ENCODE results near the gene NAP1L4.
A peak's percentile ranks its signal among the peaks of the same experiment; 100 is the strongest.

The NAP1L4 gene, protein sequence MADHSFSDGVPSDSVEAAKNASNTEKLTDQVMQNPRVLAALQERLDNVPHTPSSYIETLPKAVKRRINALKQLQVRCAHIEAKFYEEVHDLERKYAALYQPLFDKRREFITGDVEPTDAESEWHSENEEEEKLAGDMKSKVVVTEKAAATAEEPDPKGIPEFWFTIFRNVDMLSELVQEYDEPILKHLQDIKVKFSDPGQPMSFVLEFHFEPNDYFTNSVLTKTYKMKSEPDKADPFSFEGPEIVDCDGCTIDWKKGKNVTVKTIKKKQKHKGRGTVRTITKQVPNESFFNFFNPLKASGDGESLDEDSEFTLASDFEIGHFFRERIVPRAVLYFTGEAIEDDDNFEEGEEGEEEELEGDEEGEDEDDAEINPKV

DNA sequence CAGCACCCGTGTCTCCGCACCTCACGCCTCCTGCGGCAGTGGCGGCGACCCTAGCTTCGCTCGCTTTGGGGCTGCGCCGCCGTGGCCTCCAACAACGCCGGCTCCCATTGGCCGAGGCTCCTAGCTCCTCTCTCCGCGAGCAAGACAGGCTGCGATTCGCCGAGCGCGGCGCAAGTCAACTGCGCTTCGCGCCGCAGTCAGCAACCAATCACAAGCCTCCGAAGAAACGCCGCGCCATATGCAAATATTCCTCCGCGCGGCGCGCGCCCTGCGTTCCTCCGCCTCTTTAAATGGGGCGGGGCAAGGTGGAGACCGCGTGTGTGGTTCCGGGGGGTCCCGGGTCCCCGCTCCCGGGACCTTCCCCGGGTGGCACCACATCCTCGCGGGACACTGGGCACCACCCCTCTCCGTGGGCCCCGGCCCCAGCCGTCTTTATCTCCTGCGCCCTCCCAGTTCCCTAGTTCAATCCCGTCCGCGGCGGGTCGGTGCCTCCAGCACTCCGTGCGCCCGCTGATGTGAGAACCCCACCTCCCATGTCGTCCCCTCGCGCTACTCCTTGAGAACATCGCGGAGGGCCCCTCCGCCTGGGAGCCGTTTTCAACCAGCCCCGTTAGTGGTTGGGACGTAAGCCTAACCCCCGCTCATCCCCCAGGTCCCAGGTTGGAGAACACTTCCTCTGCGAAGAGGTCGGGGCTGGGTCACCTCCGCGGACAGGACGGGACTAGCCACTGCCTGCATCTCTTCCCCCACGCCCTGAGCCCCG is at the start of gene NAP1L4:
NAP1L4 (minus strand) TSS at position 96 of the 763 bp plus-strand sequence. CDS start 13,109 bp downstream, outside the sequence.
- peak; percentile 98 for DNase-seq

DNA sequence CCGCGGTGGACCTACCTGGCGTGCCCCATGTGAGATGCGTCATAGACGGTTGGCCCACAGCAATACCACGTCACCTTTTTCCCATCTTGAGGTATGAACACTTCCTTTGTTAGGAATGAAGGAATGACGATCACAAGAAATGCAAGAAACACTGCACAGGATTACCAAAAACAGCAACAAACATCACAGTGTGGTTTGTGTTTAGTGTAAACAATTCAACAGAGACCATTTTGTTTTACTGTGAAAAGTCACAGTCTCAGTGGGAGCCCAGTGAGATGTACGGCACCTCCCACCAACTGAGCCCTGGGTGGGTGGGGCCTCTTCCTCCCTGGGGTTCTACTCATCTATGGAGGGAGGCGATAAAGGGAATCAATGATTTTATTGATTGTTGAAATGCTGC is 48.8 kb upstream of the NAP1L4 start:
- no peak for DNase-seq

DNA sequence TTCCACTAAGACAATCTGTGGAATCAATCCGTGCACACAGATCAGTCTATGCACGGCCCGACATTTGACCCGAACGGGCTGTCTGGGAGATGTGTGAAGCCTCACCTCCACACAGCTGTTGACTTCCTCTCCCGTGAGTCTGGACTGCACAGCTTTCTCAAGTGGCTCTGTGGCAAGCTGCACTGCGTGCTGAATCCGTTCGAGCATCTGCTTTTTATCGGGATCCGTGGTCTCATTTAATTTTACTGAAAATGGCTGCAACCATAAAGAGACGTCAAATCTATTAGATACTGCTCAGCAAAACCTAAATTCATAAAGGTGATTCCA is 45.8 kb upstream of the NAP1L4 start:
- no peak for DNase-seq

DNA sequence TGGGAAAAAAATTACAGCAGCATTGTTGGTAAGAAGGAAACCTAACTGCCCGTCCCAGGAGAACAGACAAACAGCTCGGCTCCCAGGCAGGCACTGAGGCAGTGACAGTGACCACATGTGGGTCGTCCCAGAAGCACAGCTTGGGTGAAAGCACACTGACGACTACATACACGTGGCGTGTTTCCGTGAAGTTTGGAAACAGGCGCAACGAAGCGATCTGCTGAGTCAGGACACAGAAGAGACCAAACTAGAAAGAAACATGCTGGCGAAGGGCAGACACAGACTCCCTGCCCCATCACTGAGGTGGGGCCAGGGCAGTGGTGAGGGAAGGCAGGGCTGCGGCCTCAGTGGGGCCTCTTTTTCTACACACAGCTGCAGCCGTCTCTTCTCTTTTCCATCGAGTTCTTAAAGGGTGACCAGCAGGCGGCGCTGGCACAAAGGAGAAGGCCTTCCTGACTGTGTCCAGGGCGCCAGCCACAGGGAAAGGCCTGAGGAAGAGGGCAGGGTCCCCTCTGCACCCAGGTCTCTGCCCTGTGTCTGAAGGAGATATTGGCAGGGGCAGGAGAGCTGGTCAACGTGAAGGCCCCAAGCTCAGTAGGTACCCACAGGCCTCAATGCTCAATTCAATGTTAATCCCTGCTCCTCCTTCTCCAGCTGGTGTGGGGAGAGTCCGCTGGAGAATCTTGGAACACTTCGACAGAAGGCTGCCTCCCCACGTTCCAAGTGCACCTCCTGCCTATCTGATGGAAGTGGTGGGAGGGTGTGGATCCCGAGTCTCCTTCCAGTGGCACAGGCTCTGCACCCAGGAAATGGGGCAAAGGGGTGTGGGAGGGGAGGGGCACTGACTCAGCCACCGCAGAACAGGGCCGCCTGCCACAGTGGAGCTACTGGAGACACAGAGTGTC is 45.2 kb upstream of the NAP1L4 start:
- peak; percentile 74 for DNase-seq

DNA sequence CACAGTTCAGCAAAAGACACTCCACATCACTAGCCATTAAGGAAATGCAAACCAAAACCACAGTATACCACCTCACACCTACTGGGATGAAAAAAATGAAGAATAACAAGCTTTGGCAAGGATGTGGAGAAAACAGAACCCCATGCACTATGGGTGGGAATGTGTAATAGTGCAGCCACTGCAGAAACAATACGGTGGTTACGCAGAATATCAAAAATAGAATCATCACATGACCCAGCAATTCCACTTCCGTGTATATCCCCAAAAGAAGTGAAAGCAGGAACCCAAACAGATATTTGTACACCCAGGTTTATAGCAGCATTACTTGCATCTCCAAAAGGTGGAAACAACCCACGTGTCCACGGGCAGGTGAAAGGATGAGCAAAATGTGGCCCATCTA is 44.3 kb upstream of the NAP1L4 start:
- DNase-seq, result no peak

DNA sequence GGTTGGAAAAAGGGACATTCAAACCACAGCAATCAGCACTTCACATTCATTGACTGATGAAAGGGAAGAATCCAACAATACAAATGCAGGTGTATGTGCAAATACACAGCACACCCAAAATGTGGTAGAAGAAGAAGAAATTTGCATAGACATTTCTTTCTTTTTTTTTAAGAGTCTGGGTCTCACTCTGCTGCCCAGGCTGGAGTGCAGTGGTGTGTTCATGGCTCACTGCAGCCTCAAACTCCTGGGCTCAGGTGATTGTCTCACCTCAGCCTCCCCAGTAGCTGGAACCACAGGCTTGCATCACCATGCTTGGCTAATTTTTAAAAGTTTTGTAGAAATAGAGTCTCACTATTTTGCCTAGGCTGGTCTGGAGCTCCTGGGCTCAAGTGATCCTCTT is 43.2 kb upstream of the NAP1L4 start:
- no peak for DNase-seq

DNA sequence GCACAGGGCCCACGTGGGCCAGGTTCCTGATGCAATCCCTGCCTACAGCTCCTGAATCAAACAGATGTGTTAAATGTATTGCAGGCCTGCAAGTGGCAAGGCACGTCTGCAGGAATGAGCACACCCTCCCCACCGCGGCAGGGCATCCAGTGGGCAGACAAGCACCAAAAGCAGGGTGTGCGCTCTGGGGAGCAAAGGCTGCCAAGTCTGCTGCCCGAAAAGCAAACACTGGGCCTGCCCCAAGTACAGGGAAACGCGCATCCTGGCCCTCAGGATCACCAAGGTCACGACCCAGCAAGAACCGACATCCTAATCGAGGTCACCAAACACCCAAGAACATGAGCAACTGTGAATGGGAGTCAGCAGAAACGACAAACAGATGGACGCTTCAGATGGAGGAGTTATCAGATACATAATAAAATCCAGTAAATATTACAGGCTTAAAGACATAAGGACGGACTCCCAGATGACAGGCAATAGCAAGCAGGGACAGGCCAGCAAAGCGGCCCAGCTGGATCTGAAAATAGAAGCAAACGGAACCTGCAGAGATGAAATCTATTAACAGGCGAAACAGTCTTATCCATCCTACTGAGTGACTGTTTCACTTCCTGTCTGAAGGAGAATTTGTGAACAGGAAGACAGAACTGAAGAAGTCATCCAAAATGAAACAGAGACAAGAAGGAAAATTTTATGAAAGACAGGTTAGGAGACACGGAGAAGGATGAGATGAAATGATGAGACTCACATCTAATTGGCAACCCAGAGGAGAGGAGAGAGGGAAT is 38.4 kb upstream of the NAP1L4 start:
- no peak for DNase-seq

DNA sequence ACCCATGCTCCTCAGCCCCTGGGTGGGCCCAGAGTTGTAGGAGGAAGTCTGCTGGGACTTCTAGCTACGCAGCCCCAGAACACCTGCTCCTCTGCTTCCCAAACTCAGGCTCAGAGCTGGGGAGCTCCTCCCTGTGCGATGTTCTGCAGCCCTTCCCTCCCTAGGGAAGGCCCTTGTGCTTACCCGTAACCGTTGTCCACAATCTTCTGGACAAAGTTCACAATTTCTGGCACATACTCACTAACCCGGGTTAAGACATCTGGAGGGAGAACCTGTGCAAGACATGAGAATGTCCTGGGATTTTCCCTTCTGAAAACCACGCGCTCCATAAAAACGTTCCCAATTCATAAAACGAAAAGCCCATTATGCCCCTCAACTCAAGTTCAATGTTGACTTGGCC is 36.7 kb upstream of the NAP1L4 start:
- no peak for DNase-seq

DNA sequence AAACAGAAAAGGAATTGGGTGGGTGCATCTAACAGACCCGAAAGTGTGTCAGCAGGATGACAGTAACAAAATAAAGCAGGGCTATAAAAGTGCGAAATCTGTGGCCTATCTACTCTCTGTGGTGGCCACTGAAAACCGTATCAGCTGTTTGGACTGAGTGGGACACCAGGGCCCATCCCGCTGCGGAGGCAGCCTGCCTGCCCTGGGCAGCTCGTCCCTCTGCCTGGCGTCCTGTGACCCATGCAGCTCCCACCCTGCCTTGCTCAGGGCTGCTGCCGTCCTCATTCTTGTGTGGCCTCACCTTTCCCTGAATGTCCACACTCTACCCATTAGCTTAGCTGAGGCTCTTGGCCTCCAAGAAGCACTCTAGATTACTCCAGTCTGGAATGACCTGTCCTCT is 34.7 kb upstream of the NAP1L4 start:
- DNase-seq, result no peak

DNA sequence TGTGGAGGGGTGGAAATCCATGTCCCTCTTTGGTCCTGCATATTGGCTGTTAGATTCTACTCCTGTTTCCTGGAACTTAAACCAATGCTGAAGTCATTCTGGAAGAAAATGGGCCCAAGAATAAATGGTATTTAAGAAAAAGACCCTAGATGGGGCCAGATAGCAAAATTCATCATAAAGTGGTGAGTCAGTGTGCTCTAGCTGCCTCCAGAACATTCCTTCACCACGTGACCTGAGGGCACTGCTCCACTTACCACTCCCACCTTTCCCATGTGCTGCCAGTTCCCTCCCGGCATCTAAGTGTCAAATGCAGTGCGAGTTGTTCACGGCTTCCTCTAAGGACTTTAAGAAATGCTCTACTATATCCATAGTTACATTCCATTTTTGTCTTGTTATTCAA is 30.9 kb upstream of the NAP1L4 start:
- DNase-seq, result no peak

DNA sequence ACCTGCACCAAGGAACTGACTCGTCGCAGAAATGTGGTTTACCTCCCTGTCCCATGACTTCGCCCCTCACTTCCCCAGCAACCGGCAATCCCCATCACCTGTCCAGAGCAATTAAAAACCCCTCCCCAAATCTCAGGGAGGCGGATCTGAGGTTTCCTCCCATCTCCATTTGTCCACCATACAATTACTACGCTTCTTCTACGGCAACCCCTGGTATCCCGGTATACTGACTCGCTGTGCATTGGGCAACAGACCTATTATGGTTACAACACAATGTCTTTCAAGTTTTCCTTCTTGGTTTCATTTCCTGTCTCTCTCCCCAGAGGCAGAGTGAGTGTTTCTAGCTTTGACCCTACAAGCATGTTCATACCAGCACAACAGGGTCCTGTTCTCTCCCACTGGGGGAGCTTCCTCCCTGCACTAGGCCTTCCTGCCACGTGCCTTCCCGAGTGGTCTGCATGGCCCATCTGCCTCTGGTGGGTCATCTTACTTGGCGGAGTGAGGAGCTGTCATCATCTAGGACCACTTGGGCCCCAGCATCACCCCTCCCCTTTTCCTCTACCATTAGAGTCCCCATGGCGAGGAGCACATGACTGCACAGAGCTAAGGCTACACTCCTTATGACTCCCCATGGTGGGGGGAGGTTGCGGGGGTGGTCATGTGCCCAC is 30.3 kb upstream of the NAP1L4 start:
- DNase-seq, result no peak

DNA sequence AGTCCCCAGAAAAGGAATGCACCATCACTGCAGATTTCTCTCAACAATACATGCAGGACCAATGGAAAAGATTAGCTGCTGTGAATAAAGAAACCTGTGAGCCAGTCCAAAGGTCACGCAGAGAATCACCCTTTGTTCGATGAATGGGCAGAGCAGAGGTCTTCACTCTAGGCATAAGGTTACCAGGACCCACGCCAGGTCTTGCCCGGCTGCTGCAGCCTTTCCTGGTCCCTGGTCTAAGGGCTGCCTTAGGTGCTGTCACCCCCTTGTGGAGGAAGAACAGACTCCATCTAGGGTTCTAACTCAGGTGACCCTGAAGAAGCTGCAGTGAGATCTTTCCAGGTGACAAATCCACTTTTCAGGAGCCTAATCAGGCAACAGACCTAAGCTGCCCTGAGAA is 29.0 kb upstream of the NAP1L4 start:
- no peak for DNase-seq

DNA sequence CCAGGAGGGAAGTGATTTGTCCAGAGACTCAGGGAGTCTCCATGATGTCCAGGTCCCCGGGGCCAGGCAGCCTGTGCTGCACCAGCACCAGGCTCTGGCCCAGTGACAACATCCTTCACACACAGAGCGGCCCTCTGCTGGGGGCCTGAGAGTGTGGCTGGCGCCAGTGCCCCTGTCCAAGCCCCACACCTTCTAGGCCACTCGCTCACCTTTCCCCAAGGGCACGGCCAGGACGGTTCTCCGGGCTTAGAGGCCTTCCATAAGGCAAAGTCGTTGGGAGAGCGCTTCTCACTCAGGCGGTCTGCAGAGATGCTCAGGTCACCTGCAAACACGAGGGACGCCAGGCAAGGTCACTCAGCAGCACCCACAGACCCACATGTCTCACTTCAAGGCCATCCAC is 27.9 kb upstream of the NAP1L4 start:
- DNase-seq, result no peak

DNA sequence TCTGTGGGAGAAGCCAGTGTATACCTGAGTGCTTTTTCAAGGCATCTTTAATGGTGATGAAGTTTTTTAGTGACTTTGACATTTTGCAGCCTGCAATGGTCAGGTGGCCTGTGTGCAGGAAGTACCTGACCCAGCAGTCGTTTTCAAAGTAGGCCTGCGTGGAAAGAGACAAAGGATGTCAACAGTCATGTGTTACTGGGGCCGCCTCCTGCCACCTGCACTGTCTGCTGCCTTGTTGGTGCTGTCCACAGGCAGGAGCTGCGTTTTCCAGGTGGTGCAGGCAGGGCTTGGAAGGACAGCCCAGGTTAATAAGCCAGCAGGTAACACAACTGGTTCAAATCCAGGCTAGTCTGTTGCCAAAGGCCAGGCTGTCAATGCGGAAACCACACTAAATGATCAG is 26.5 kb upstream of the NAP1L4 start:
- no peak for DNase-seq

DNA sequence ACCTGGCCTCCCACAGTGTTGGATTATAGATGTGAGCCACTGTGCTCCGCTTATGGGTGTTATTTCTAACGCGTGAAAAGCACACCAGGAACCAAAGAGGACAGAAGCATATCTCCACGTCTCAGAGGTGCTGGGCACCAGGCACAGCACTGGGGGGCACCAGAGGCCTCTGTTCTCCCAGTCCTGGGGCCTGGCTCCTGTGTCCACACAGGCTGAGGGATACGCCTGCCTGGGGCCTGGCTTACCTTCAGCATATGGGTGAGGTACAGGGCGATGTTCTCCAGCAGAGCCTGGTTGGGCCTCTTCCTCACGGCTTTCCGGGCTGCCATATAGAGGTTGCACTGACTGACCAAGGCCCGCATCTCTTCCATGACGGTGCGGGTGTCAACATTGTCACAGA is 24.7 kb upstream of the NAP1L4 start:
- DNase-seq, result no peak

DNA sequence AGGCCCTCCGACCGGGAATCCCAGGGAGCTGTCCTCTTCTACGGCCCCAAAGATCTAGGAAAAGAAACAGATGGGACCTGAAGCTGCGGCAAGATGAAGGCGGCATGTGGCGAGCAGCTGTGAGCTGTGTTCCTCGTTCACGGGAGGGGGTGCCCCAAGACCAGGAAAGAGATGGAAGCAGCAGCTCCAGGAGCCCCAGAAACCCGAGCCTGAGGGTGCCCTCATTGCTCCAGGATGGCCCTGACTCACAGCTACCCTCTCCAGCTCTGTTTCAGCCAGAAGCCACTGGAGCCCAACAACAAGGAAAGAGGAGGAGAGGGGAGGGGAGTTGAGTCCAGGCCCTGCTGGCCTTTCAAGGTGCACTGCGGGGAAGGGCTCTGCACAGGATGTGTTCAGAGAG is 23.7 kb upstream of the NAP1L4 start:
- no peak for DNase-seq

DNA sequence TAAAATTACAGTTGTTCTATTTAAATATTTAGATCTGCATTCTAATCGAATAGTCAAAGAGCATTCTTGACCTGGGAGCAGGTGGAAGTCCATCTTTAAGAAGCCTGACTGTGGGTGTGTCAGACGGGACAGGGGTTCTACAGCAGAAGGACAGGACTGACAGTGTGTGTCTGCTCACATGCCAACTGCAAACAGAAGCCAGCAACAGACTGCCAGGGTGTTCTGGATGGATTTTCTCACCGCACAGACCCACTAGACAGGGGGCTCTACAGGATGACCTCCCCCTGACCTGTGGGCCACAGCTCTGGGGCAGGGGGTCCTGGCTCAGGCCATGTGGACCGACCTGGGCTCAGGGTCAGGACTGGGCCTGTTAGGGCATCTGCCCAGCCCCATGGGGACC is 22.8 kb upstream of the NAP1L4 start:
- no peak for DNase-seq

DNA sequence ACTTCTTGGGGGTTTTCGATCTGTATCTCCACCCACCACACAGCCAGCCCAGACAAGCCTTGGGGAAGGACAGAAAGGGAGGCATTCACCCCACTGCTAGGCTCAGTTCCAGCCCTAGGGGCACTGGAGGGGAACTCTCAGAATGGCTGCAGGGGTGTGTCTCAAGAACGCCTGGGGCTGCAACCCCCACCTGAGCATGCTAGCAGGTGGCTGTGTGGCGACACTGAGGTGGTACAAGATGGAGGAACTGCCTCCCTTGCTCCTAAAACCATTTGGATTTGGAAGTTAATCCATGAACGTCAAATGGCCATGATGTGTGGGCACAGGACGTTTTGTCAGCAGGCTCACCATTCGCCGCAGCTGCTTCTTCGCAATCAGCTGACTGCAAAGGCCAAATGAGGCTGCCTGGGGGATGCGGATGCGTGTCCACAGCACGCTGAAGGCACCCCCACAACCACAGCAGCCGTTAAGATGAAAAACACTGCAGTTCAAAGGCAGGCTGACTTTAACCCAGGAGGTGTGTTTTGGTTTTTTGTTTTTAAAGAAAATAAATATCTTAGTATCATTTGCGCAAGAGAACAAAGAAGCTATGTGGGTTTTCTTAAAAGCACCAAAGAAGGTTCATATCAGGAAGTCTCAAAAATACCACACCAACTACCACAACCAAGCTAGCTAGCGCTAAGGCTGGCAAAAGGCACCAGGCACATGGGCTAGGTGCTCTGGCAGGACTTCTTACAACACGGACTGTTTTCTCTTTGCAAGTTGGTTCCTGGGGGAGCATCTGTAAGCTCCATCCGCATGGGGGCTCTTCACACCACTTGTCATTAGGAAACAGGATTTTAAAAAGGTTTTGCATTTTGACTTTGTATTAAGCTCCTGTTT is 22.2 kb upstream of the NAP1L4 start:
- DNase-seq, result no peak

DNA sequence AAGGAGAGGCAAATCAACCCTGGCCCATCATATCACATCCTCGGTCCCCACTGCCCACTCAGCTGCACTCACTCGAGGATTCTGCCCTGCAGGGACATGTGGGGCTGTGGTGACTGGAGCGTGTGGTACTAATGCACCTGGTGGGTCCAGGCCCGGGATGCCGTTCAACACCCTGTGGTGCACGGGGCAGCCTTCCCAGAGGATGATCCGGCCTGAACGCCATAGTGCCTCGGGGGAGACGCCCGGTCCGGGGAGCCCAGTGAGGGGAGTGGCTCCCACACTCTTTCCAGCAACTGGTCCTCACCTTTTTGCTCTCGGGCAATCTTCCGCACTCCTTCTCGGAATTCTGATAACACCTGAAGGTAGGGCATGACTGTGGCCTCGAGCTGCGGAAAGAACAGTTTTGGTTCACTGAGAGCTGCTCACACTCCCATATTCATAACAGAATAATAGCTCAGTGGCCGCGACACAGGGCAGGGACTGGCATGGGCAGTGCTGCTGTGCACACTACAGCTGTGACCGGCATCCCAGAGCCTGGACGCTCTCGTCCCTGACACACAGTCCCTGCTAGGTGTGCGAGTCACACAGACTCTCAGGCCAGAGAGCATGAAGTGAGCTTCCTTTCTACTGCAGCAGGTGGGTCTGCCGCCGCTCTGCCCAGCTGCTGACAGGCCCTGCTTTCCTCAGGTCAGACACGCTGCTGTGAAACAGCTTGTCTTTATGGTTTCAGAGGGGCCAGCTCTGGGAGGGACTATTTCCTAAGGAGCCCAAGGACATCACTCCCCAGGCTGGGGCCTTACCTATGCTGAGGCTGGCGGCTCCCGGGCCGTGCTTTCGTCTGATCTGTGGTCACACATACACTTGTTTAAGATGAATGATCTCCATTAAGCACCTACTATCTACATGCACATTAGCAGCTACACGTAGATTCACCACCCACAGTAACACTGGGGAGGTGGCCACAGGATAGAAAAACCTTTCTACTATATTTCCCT is 20.1 kb upstream of the NAP1L4 start:
- DNase-seq, result no peak
